ENCODE results near the gene DYNC1LI2.
"Not testable (repeated sequence)": the region's sequence is repeated elsewhere in the genome, so short reads cannot be mapped to it uniquely, and the experiment has no call there.

DYNC1LI2 gene

GRCh38 chr16:66696669-66697630, 54.5 kb downstream of the DYNC1LI2 start, which contains the start of gene CMTM4:
Gene CMTM4, minus strand, starts transcription at chr16:66696743. Its CDS starts 218 bp downstream, at chr16:66696525.
- peak within 1 kb of the TSS; percentile 90 for H3K4me3 ChIP-seq (ENCODE audit: low read length)
- peaks cover 6% of the 10 kb centered on the region; the same call in 1 of the 2 replicates for H3K27me3 ChIP-seq (ENCODE audit: insufficient read depth, low read length)
- H3K4me1 ChIP-seq (ENCODE audit: insufficient read depth, low read length): peaks cover 11% of the 10 kb centered on the region
- no peaks in the 10 kb centered on the region for H3K36me3 ChIP-seq (ENCODE audit: insufficient read depth, low read length)
- peak within 1 kb of the TSS; percentile 89 for H3K9ac ChIP-seq (ENCODE audit: low read depth, low read length)
- no peaks in the 10 kb centered on the region for H3K9me3 ChIP-seq (ENCODE audit: insufficient read depth, low read depth, low read length)
- peak within 1 kb of the TSS; percentile 58; the same call in 1 of the 2 replicates for H3K27ac ChIP-seq (ENCODE audit: low read depth, low read length)
- 6% methylated on average over 84 of the region's 84 CpGs for WGBS

GRCh38 chr16:66695935-66696668, 55.3 kb downstream of the DYNC1LI2 start:
- no peak overlapping the region; the same call in 1 of the 2 replicates for H3K27ac ChIP-seq (ENCODE audit: low read depth, low read length)
- peaks cover 11% of the 10 kb centered on the region for H3K4me1 ChIP-seq (ENCODE audit: insufficient read depth, low read length)
- H3K4me3 ChIP-seq (ENCODE audit: low read length): peak overlapping the region; percentile 90
- no peaks in the 10 kb centered on the region for H3K36me3 ChIP-seq (ENCODE audit: insufficient read depth, low read length)
- no peaks in the 10 kb centered on the region for H3K9me3 ChIP-seq (ENCODE audit: insufficient read depth, low read depth, low read length)
- 4% methylated on average over 91 of the region's 91 CpGs for WGBS
- H3K27me3 ChIP-seq (ENCODE audit: insufficient read depth, low read length): peaks cover 6% of the 10 kb centered on the region; the same call in 1 of the 2 replicates
- peak overlapping the region; percentile 74 for H3K9ac ChIP-seq (ENCODE audit: low read depth, low read length)

- 80% methylated on average over 8 of the region's 8 CpGs for WGBS
- no peaks in the 10 kb centered on the region for H3K9me3 ChIP-seq (ENCODE audit: insufficient read depth, low read depth, low read length)
- peak overlapping the region; percentile 74 for H3K9ac ChIP-seq (ENCODE audit: low read depth, low read length)
- H3K36me3 ChIP-seq (ENCODE audit: insufficient read depth, low read length): no peaks in the 10 kb centered on the region
- H3K27ac ChIP-seq (ENCODE audit: low read depth, low read length): no peak overlapping the region
- H3K27me3 ChIP-seq (ENCODE audit: insufficient read depth, low read length): peaks cover 6% of the 10 kb centered on the region; the same call in 1 of the 2 replicates
- H3K4me3 ChIP-seq (ENCODE audit: low read length): peak overlapping the region; percentile 90
- H3K4me1 ChIP-seq (ENCODE audit: insufficient read depth, low read length): peaks cover 12% of the 10 kb centered on the region
These were observed 55.9 kb downstream of the DYNC1LI2 start for GRCh38 chr16:66695471-66695934.

GRCh38 chr16:66693149-66693548, 58.3 kb downstream of the DYNC1LI2 start:
- H3K27me3 ChIP-seq (ENCODE audit: insufficient read depth, low read length): peaks cover 6% of the 10 kb centered on the region; the same call in 1 of the 2 replicates
- no peak overlapping the region for H3K9ac ChIP-seq (ENCODE audit: low read depth, low read length)
- WGBS: 97% methylated on average over 4 of the region's 4 CpGs

GRCh38 chr16:66692341-66692740, 59.1 kb downstream of the DYNC1LI2 start:
- Histone ChIP-seq H3K27ac (ENCODE audit: low read depth, low read length) (no peak overlapping the region; the same call in 1 of the 2 replicates), H3K4me1 (ENCODE audit: insufficient read depth, low read length) (peaks cover 17% of the 10 kb centered on the region), H3K9ac (ENCODE audit: low read depth, low read length) (no peak overlapping the region), H3K27me3 (ENCODE audit: insufficient read depth, low read length) (peaks cover 2% of the 10 kb centered on the region; the same call in 1 of the 2 replicates), H3K36me3 (ENCODE audit: insufficient read depth, low read length) (no peaks in the 10 kb centered on the region), H3K4me3 (ENCODE audit: low read length) (no peak overlapping the region), H3K9me3 (ENCODE audit: insufficient read depth, low read depth, low read length) (no peaks in the 10 kb centered on the region)
- WGBS: 84% methylated on average over 6 of the region's 6 CpGs

More at GRCh38 chr16:66693149-66693548, 58.3 kb downstream of the DYNC1LI2 start:
- Histone ChIP-seq H3K9me3 (ENCODE audit: insufficient read depth, low read depth, low read length) (no peaks in the 10 kb centered on the region), H3K36me3 (ENCODE audit: insufficient read depth, low read length) (no peaks in the 10 kb centered on the region), H3K27ac (ENCODE audit: low read depth, low read length) (no peak overlapping the region), H3K4me1 (ENCODE audit: insufficient read depth, low read length) (peaks cover 17% of the 10 kb centered on the region), H3K4me3 (ENCODE audit: low read length) (no peak overlapping the region)

GRCh38 chr16:66691234-66691633, 60.2 kb downstream of the DYNC1LI2 start:
- no peaks in the 10 kb centered on the region for H3K27me3 ChIP-seq (ENCODE audit: insufficient read depth, low read length)
- no peaks in the 10 kb centered on the region for H3K9me3 ChIP-seq (ENCODE audit: insufficient read depth, low read depth, low read length)
- no peak overlapping the region for H3K9ac ChIP-seq (ENCODE audit: low read depth, low read length)
- no peak overlapping the region for H3K27ac ChIP-seq (ENCODE audit: low read depth, low read length)
- no peaks in the 10 kb centered on the region for H3K36me3 ChIP-seq (ENCODE audit: insufficient read depth, low read length)
- 97% methylated on average over 6 of the region's 6 CpGs for WGBS
- peaks cover 17% of the 10 kb centered on the region for H3K4me1 ChIP-seq (ENCODE audit: insufficient read depth, low read length)
- no peak overlapping the region for H3K4me3 ChIP-seq (ENCODE audit: low read length)

- Histone ChIP-seq H3K27me3 (ENCODE audit: insufficient read depth, low read length) (no peaks in the 10 kb centered on the region), H3K27ac (ENCODE audit: low read depth, low read length) (no peak overlapping the region), H3K9ac (ENCODE audit: low read depth, low read length) (no peak overlapping the region), H3K36me3 (ENCODE audit: insufficient read depth, low read length) (no peaks in the 10 kb centered on the region), H3K4me1 (ENCODE audit: insufficient read depth, low read length) (peaks cover 12% of the 10 kb centered on the region), H3K4me3 (ENCODE audit: low read length) (no peak overlapping the region), H3K9me3 (ENCODE audit: insufficient read depth, low read depth, low read length) (no peaks in the 10 kb centered on the region)
- 82% methylated on average over 7 of the region's 7 CpGs for WGBS
These were observed 61.1 kb downstream of the DYNC1LI2 start for GRCh38 chr16:66690106-66690847.

GRCh38 chr16:66689282-66689681, 62.1 kb downstream of the DYNC1LI2 start:
- no peak overlapping the region for H3K27ac ChIP-seq (ENCODE audit: low read depth, low read length)
- no peaks in the 10 kb centered on the region for H3K27me3 ChIP-seq (ENCODE audit: insufficient read depth, low read length)
- H3K4me1 ChIP-seq (ENCODE audit: insufficient read depth, low read length): peaks cover 11% of the 10 kb centered on the region; the same call in 1 of the 2 replicates
- H3K9me3 ChIP-seq (ENCODE audit: insufficient read depth, low read depth, low read length): no peaks in the 10 kb centered on the region
- WGBS: 100% methylated on average over 6 of the region's 6 CpGs
- no peak overlapping the region for H3K4me3 ChIP-seq (ENCODE audit: low read length)
- no peak overlapping the region for H3K9ac ChIP-seq (ENCODE audit: low read depth, low read length)
- no peaks in the 10 kb centered on the region for H3K36me3 ChIP-seq (ENCODE audit: insufficient read depth, low read length)

- H3K9me3 ChIP-seq (ENCODE audit: insufficient read depth, low read depth, low read length): no peaks in the 10 kb centered on the region
- H3K36me3 ChIP-seq (ENCODE audit: insufficient read depth, low read length): no peaks in the 10 kb centered on the region
- H3K4me1 ChIP-seq (ENCODE audit: insufficient read depth, low read length): peaks cover 11% of the 10 kb centered on the region; the same call in 1 of the 2 replicates
- WGBS: 96% methylated on average over 9 of the region's 9 CpGs
- no peak overlapping the region for H3K27ac ChIP-seq (ENCODE audit: low read depth, low read length)
- H3K9ac ChIP-seq (ENCODE audit: low read depth, low read length): no peak overlapping the region
- H3K4me3 ChIP-seq (ENCODE audit: low read length): no peak overlapping the region
- H3K27me3 ChIP-seq (ENCODE audit: insufficient read depth, low read length): no peaks in the 10 kb centered on the region
These were observed 63.3 kb downstream of the DYNC1LI2 start for GRCh38 chr16:66687906-66688625.

- not testable (repeated sequence) for H3K9me3 ChIP-seq (ENCODE audit: insufficient read depth, low read depth, low read length); H3K36me3 ChIP-seq (ENCODE audit: insufficient read depth, low read length); H3K9ac ChIP-seq (ENCODE audit: low read depth, low read length); H3K4me1 ChIP-seq (ENCODE audit: insufficient read depth, low read length); H3K27me3 ChIP-seq (ENCODE audit: insufficient read depth, low read length); H3K27ac ChIP-seq (ENCODE audit: low read depth, low read length); H3K4me3 ChIP-seq (ENCODE audit: low read length)
- 95% methylated on average over 14 of the region's 14 CpGs for WGBS
These were observed 65.8 kb downstream of the DYNC1LI2 start for GRCh38 chr16:66685501-66686115.

Data from HUES64 (cell line).